Medulla oblongata (tissue), 1 donor: Measurements from ENCODE around the gene UPF2.
A peak's percentile ranks its signal among the peaks of the same experiment; 100 is the strongest.
"Not testable (repeated sequence)": the region's sequence is repeated elsewhere in the genome, so short reads cannot be mapped to it uniquely, and the experiment has no call there.

Source experiments
- DNase-seq: peaks from one replicate; pipeline ENCODE4 v3.0.0-alpha.2; 2015; ENCODE audit errors: extremely low spot score

The UPF2 gene, protein sequence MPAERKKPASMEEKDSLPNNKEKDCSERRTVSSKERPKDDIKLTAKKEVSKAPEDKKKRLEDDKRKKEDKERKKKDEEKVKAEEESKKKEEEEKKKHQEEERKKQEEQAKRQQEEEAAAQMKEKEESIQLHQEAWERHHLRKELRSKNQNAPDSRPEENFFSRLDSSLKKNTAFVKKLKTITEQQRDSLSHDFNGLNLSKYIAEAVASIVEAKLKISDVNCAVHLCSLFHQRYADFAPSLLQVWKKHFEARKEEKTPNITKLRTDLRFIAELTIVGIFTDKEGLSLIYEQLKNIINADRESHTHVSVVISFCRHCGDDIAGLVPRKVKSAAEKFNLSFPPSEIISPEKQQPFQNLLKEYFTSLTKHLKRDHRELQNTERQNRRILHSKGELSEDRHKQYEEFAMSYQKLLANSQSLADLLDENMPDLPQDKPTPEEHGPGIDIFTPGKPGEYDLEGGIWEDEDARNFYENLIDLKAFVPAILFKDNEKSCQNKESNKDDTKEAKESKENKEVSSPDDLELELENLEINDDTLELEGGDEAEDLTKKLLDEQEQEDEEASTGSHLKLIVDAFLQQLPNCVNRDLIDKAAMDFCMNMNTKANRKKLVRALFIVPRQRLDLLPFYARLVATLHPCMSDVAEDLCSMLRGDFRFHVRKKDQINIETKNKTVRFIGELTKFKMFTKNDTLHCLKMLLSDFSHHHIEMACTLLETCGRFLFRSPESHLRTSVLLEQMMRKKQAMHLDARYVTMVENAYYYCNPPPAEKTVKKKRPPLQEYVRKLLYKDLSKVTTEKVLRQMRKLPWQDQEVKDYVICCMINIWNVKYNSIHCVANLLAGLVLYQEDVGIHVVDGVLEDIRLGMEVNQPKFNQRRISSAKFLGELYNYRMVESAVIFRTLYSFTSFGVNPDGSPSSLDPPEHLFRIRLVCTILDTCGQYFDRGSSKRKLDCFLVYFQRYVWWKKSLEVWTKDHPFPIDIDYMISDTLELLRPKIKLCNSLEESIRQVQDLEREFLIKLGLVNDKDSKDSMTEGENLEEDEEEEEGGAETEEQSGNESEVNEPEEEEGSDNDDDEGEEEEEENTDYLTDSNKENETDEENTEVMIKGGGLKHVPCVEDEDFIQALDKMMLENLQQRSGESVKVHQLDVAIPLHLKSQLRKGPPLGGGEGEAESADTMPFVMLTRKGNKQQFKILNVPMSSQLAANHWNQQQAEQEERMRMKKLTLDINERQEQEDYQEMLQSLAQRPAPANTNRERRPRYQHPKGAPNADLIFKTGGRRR

DNA sequence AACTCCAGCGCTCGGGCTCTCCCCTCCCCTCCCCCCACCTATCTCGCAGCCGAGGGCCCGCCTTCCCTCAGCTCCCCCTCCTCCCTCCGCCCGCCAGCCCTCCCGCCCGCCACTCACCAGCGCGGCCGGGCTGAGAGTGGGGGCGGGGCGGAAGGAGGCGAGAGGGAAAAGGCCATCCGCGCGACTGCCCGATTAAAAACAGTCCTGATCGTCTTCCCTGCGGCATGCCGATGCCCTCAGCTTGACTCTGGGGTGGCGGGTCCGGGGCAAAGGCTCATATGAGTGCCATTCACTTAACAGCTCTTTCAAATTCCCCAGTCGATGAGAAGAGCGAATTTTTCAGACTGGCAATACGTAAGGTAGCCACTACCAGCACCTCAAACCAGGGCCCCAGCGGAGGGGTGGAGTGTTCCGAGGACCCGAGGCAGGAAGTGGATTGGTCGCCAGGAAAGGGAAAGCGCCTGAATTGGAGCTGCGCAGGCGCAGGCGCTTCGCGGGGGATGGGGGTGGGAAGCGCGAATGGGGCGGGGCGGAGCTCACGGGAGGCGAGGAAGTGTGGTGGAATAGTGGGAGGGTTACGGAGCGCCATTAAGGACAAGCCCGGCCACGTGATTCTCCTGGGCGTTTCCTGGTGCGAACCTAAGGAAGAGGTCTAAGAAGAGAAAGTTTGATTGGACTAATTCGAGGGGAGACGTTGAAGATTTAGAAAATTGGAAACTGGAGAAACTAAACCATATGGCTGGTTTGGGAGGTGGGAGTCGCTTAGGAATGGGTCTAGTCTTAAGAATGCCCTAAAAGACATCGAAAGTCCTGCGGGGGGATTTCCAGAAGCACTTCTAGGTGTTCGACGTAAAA, at the start of gene UPF2:
UPF2 (minus strand) TSS at position 13 of the 855 bp plus-strand sequence. CDS start 7,386 bp downstream, outside the sequence.
- DNase-seq, result peak; percentile 99

DNA sequence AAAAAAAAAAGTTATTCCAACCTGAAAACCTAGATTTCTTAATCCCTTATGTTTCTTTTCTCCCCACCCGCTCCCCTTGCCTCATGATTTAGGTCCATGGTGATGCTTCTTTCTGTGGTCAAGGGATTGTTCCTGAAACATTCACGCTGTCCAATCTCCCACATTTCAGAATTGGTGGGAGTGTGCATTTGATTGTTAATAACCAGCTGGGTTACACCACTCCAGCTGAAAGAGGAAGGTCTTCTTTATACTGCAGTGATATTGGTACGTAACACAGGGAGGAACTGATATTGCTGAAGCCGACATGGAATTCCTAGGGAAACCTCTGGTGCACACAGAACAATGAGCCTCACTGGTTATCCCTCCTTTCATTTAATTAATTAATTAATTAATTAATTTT, 48.8 kb upstream of the UPF2 start:
- no peak for DNase-seq

DNA sequence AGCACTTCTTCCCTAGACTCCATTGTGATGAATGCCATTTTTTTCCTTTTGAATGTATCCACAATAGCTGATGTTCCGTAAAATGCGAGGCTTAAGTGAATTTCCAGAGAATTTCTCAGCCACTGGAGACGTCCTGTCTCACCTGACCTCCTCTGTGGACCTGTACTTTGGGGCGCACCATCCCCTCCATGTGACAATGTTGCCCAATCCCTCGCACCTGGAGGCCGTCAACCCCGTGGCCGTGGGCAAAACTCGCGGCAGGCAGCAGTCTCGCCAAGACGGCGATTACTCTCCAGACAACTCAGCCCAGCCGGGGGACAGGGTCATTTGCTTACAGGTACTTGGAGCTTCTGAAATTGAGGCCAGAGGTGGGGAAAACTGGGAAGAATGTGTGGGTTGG, 46.3 kb upstream of the UPF2 start:
- no peak for DNase-seq

DNA sequence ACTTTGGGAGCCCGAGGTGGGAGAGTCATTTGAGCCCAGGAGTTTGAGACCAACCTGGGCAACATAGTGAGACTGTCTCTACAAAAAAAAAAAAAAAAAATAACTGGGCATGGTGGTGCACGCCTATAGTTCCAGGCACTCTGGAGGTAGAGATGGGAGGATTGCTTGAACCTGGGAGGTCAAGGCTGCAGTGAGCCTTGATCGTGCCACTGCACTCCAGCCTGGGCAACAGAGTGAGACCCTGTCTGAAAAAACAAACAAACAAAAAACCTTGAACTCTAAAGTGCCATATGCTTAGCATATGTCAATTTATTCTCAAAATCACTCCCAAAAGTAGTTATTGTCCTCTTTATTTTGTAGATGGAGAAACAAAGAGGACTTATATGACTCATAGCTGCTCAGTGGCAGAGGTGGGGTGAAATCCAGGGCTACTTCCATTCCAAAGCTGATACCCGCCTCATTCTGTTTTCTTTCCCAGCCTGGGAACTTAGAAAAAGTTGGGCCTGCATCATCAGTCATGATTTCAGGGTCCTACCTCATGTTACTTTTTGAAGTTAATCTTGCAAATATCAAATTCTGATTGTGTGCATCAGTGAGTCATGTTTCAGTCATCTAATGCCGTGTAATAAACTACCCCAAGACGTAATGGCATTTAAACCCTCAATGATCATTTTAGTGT, 39.4 kb upstream of the UPF2 start:
- no peak for DNase-seq

DNA sequence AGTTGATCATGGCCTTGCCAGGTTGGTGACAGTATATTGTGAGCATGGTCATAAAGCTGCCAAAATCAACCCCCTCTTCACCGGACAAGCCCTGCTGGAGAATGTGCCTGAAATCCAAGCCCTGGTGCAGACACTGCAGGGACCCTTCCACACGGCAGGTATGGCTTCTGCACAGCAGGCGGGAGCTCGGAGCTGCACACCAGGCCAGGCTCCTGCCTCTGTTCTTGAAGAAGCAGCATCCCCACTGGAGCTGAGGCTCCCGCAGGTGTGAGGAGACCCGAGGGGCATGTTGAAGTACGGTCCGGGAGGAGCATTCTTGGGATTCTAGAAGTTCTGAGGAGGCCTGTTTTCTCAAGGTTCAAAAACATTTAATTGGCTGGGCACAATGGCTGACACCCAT, 38.9 kb upstream of the UPF2 start:
- DNase-seq, result no peak

DNA sequence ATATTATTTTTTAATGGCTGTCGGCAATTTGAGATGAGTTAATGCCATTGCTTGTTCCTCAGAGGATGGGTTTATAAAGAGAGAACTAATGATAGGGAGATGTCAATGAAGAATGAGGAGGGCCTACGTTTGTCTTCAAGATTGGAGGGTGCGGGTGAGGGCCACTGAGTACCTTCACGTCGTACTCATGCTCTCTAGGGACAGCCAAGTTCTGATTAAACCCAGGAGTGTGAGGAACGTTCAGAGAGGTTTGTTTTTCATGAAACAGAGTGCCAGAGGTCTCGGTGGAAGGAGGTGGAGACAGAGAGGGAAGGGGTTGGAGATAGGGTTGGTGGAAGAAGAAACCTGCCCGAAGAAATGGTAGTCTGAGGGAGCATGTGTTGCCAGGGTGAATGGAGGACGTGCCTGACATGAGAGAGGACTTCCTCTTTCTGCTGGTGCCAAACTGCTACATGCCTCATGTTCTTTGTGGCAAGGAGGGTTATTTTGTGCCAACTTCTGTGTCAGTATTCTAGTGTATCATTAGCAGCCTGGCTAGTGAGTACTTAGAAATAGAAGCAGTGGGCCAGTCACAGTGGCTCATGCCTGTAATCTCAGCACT, 35.1 kb upstream of the UPF2 start:
- peak; percentile 53 for DNase-seq

DNA sequence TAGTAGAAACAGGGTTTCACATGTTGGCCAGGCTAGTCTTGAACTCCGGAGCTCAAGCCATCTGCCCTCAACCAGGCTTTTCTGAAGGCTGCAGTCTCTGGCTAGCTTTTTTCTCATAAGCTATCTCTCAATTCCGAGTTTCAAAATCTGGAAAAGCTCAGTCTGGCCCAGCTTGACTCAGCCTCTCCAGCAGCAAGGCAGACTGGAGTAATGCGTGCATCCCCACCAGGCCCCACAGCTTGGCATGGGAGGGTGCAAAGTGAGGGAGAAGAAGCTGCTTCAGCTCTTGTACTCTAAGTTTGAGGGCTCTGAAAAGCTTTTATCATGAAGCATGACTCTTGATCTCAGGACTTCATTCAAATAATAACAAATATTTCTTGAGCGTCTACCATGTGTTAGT, 30.9 kb upstream of the UPF2 start:
- no peak for DNase-seq

DNA sequence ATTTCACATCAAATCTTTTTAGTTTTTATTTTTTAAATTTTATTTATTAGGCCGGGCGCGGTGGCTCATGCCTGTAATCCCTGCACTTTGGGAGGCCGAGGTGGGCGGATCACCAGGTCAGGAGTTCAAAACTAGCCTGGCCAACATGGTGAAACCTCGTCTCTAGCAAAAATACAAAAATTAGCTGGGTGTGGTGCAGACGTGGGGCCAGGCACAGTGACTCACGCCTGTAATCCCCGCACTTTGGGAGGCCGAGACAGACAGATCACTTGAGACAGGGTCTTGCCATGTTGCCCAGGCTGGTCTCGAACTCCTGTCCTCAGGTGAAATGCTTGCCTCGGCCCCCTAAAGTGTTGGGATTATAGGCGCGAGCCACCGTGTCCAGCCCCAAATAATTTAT, 28.8 kb upstream of the UPF2 start:
- DNase-seq, result not testable (repeated sequence)

DNA sequence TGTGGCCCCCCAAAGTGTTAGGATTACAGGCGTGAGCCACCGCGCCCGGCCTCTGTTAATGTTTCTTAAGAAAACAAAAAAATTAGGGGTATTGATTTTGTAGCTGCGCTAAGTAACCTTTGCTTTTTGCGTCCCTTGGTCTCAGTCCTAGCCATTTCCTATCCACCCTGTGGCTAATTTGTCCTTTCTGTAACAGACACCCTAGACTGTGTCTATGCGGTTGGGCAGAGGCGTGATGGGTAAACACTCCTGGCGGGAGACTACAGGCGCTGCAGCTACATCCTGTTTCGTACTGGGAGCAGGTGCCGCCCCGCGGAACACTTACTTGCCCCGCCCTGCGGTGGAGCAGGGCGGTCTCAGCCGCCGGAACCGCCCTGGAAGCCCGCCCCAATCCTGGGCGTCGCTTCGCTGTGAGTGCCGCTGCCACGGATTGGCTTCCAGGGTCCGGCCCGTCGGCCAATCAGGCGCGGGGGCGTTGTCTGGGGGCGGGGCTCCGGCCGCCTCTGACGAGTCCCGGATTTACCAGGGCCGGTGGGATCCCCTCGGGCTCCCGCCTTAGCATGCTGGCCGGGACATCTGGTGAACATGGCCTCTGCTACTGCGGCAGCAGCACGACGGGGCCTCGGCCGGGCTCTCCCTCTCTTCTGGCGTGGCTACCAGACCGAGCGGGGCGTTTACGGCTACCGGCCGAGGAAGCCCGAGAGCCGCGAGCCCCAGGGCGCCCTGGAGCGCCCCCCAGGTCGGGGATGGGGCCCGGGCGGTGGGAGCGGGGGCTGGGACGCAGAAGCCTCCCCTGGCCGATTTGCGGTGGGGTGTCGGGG, 26.1 kb upstream of the UPF2 start, which contains the start of gene DHTKD1:
DHTKD1 (plus strand) TSS at position 506 of the 821 bp plus-strand sequence; CDS start at position 586, 80 bp downstream.
- peak; percentile 99 for DNase-seq

DNA sequence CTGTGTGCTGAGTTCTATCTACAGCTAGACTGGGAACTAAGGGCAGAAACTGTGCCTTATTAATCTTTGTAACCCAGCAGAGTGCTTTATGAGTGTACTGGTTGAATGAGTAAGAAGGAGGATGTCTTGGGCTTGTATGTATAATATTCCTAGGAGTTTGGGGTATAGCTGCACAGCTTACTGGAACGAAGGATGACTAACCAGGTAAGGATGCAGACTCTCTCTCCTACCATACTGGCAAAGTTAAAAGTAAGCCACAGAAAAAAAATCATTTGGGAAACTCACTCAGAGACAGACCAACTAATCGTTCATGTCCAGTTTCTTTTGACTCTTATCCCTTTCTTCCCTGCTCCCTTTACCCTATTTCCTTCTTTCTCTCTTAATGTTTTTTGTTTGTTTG, 24.7 kb upstream of the UPF2 start:
- no peak for DNase-seq

DNA sequence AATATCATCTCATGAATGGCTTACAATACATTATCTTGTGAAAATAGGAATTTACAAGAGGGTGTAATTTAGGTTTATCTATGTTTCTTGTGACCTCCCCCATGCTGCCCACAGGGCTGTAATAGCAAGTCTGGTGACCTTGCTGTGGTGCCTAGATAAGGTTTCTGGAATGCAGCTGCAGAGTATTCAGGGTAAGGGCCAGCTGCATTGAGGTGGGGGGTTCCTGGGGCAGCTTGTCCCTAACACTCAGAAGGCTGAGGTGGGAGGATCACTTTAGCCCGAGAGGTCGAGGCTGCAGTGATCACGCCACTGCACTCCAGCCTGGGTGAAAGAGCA, 20.8 kb upstream of the UPF2 start:
- no peak for DNase-seq

DNA sequence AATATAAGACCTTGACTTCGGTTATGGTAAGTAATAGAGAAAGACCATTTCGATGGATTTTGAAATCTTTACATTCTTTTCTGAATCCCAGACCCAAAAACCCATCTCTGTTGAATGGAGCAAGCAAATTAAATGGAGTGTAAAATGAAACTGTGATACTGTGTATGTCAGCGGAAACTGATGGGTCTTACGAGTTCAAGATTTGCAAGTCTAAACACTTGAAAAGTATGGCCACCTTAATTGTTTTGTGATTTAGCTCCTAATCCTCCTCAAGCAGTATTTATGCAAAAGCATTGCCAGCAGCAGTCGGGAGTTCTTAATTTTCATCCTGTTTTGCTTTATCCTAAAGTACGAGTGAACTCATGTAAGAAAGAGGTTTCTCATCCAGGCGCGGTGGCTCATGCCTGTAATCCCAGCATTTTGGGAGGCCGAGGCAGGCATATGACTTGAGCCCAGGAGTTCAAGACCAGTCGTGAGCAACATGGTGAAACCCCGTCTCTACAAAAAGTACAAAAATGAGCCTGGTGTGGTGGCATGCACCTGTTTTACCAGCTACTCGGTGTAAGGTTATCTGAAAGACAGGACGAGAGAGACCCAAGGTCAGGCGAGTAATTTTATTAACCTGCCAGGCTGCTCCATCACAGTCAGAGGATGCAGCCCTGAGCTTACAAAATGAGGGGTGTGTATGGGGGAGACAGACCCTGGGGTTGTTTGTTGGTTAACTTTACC, 20.3 kb upstream of the UPF2 start:
- DNase-seq, result no peak

DNA sequence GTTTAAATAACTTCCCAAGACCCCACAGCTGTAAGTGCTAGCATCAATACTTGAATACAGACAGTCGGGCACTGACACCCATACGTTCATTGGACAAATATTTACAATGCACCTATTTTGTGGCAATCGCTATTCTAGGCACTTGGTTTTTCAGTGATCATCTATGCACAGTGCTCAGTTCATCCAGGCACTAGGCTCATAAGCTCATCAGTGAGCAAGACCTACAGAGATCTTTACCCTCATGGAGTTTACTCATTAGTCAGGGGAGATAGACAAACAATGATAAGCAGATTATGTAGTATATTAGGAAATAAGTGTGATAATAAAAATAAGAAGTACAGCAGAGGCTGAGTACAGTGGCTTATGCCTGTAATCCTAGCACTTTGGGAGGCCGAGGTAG, 18.5 kb upstream of the UPF2 start:
- no peak for DNase-seq

DNA sequence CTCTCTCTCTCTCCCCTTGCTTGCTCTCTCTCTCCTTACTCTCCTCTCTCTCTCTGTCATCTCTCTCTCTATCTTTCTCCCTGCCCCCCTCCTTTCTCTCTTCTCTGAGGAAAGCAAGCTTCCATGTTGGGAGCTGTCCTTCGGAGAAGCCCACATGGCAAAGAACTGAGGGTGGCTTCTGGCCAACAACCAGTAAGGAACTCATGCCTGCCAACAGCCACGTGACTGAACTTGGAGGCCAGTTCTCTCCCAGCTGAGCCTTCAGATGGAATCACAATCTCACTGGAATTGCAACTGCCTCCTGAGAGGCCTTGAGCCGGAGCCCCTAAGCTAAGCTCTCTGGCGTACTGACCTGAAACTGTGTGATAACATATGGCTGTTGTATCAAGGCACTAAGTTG, 14.1 kb upstream of the UPF2 start:
- no peak for DNase-seq

DNA sequence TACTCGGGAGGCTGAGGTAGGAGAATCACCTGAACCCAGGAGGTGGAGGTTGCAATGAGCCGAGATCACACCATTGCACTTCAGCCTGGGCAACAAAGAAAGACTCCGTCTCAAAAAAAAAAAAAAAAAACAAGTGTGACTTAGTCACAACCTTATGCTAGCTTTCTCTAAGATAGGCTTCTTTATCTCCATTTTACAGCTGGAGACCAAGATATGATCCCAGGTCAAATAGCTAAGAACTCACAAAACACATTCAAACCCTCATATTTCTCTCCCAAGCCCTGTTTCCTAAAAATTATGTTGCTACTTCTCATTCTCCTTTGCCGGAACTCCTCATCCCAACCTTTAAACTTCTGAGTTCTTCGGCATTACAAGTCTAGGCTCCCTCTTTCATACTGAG, 13.1 kb upstream of the UPF2 start:
- no peak for DNase-seq

DNA sequence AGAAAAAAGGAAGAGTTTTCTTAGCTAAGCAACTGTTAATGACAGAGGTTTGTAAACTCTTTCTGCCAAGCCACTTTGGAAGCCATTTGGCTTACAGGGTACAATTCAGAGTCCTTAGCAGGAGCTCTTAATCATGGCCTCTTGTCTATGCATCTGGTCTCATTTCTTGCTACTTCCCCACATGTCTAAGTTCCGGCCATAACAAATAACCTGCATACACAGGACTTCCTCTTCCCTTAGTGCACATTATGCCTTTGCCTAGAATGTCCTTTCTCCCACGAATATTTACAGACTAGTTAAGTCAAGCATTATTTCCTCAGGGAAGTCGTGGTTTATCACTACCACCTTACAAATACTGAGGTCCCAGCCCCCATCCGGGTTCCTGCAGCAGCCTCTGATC, 8.6 kb upstream of the UPF2 start:
- DNase-seq, result no peak

DNA sequence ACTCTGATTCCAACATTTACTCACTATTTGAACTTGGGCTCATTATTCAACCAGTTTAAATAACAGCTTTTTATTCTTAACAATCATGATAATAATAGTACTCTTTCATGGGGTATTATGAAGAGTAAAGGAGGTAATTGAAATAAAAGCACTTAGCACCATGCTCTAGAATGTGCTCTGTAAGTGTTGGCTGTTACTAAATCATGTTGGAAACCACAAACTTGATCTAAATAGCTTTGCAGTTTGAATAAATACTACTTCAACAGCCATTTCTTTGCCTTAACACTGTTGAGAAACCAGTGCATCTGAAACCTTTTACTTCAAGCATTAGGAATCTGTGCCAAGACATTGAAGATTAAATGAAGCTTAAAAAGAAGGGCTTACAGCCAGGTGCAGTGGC, 7.9 kb upstream of the UPF2 start:
- no peak for DNase-seq

DNA sequence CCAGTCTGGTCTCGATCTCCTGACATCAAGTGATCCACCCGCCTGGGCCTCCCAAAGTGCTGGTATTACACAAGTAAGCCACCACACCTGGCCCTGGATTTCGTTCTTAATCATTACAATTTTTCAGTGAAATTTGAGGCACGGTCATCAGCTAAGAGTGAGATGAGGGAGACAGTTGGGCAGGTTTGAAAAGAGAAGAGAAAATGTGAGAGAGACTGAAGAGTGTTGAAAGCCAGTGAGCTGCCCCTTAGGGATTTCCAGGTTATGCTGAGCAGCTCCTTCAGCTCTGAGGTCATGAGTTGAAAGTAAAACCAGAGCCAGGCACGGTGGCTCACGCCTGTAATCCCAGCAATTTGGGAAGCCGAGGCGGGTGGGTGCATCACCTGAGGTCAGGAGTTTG, 5.9 kb upstream of the UPF2 start:
- no peak for DNase-seq

DNA sequence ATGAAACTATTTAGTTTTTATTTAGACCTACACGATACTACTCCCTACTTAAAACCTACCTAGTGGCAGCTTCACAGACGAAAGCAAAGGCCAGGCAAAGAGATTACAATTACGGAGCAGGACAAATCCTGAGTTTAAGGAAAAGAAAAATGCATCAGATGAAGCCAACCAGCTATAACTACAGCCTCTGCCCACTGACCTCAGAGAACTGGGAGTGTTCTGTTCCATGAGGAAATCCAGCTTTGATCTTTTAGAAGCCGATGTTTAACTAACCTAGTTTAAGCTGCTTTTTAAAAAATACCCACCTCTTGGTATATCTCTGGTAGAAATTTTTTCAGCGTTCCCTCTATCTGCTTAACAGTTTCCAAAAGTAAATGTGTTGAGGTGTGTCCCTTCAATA, 3.0 kb upstream of the UPF2 start:
- no peak for DNase-seq
